Dermis blood vessel endothelial cell (primary cell): ENCODE results near the gene GH1. TPM values are rescaled to one million over a fixed set of nuclear protein-coding genes. Genes with fewer than 3 reads are reported as not detected.
A peak's percentile ranks its signal among the peaks of the same experiment; 100 is the strongest.

Experiments
- DNase-seq: peaks from one replicate; pipeline ENCODE4 v3.0.0; 2010
- total RNA-seq: library from RNA; depleted of rRNA; stranded (reverse); fragments of >200 nt; gene quantifications from 2 replicates; pipeline ENCODE4 v1.2.3, GENCODE V29; 2014

The GH1 gene
- total RNA-seq, 1 donor from 2014 or later: not detected

- no peak for DNase-seq
Observed at GRCh38 chr17:63944736-63945499, 26.3 kb upstream of the GH1 start.

GRCh38 chr17:63943745-63944144, 25.1 kb upstream of the GH1 start:
- no peak for DNase-seq

- DNase-seq: no peak
Observed at GRCh38 chr17:63942309-63942985, 23.8 kb upstream of the GH1 start.

- DNase-seq: no peak
Observed at GRCh38 chr17:63941751-63942150, 23.1 kb upstream of the GH1 start.

- DNase-seq: no peak
Observed at GRCh38 chr17:63941162-63941561, 22.5 kb upstream of the GH1 start.

- no peak for DNase-seq
Observed at GRCh38 chr17:63940584-63940983, 21.9 kb upstream of the GH1 start.

GRCh38 chr17:63939884-63940283, 21.2 kb upstream of the GH1 start:
- DNase-seq: no peak

GRCh38 chr17:63939401-63939800, 20.8 kb upstream of the GH1 start:
- no peak for DNase-seq

GRCh38 chr17:63937920-63938319, 19.3 kb upstream of the GH1 start:
- DNase-seq: no peak

GRCh38 chr17:63937319-63937718, 18.7 kb upstream of the GH1 start:
- no peak for DNase-seq

GRCh38 chr17:63934183-63935112, 15.8 kb upstream of the GH1 start:
- DNase-seq: no peak

- no peak for DNase-seq
Observed at GRCh38 chr17:63933598-63933997, 15.0 kb upstream of the GH1 start.

- no peak for DNase-seq
Observed at GRCh38 chr17:63932721-63933120, 14.1 kb upstream of the GH1 start.

GRCh38 chr17:63931981-63932561, 13.4 kb upstream of the GH1 start, which contains the start of gene CD79B:
Gene CD79B (minus strand): TSS chr17:63932331. CDS start chr17:63932261, 70 bp downstream.
- no peak for DNase-seq

- peak; percentile 19 for DNase-seq
Observed at GRCh38 chr17:63930951-63931575, 12.4 kb upstream of the GH1 start.

GRCh38 chr17:63929860-63930766, 11.5 kb upstream of the GH1 start:
- no peak for DNase-seq

GRCh38 chr17:63928966-63929695, 10.5 kb upstream of the GH1 start:
- DNase-seq: no peak

GRCh38 chr17:63928172-63928666, 9.6 kb upstream of the GH1 start:
- DNase-seq: no peak

GRCh38 chr17:63927464-63928171, 9.0 kb upstream of the GH1 start:
- DNase-seq: peak; percentile 18
